ENCODE measurements around the gene MUC6. TPM values are rescaled to one million over a fixed set of nuclear protein-coding genes. Genes with fewer than 3 reads are reported as not detected.
A peak's percentile ranks its signal among the peaks of the same experiment; 100 is the strongest.

Gene MUC6
- total RNA-seq, 5 donors from 2014 or later (not counting 1 experiment from before 2014, with no cell fraction given), result 0.09 to 0.30 (median 0.23) TPM; not detected in 2

DNA sequence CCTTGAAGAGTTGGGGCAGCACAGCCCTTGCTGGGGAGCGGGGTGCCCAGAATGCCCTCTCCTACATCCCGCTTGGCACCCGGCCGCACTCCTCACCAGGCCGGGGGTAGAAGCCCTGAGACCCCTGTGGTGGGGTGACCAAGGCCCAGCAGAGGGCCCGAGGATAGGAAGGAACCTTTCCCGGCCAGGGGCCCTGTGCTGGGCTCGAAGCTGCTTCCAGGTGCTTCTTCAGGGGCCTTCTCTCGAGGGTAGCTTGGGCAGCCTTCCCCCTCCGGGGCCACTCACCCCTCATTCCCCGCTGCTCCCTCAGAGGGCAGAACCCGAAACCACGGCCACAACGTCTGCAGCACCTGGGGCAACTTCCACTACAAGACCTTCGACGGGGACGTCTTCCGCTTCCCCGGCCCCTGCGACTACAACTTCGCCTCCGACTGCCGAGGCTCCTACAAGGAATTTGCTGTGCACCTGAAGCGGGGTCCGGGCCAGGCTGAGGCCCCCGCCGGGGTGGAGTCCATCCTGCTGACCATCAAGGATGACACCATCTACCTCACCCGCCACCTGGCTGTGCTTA, 38.9 kb upstream of the MUC6 start:
- Mint-ChIP-seq H3K9me3 (no peaks in the 10 kb centered on the region), H3K4me3 (no peak overlapping the region), H3K27ac (no peak overlapping the region), H3K36me3 (no peaks in the 10 kb centered on the region), H3K4me1 (no peaks in the 10 kb centered on the region), H3K27me3 (peaks cover 4 to 5% of the 10 kb centered on the region in 2 donors)
- H3K9me3 ChIP-seq, result no peaks in the 10 kb centered on the region
- peak in 1 of 35 experiments; percentile 9 for DNase-seq
- H3K27ac ChIP-seq (ENCODE audit: low read length), result no peak overlapping the region
- POLR2A ChIA-PET, result no interaction called here
- no peaks in the 10 kb centered on the region for H3K4me1 ChIP-seq (ENCODE audit: control insufficient read depth in 1 of 2, extremely low read depth in 1 of 2, insufficient read depth in 2 of 2, low read length in 2 of 2)
- ATAC-seq (replicated peaks in 1 of 4), result no peak
- WGBS (ENCODE audit: insufficient coverage), result 89% methylated on average over 23 of the region's 28 CpGs
- H3K27me3 ChIP-seq (replicated peaks in 1 of 2; ENCODE audit: control insufficient read depth in 2 of 2, extremely low read depth in 1 of 2, insufficient read depth in 2 of 2, low read length in 1 of 2), result peaks cover 0 to 47% of the 10 kb centered on the region in 2 experiments
- CTCF ChIA-PET, result no interaction called here
- H3K36me3 ChIP-seq (ENCODE audit: control insufficient read depth in 2 of 2, extremely low read depth in 1 of 2, insufficient read depth in 1 of 2, low read length in 1 of 2), result no peaks in the 10 kb centered on the region
- H3K4me3 ChIP-seq (ENCODE audit: control insufficient read depth in 1 of 2, extremely low read depth in 1 of 2, low read length in 1 of 2), result no peak overlapping the region

DNA sequence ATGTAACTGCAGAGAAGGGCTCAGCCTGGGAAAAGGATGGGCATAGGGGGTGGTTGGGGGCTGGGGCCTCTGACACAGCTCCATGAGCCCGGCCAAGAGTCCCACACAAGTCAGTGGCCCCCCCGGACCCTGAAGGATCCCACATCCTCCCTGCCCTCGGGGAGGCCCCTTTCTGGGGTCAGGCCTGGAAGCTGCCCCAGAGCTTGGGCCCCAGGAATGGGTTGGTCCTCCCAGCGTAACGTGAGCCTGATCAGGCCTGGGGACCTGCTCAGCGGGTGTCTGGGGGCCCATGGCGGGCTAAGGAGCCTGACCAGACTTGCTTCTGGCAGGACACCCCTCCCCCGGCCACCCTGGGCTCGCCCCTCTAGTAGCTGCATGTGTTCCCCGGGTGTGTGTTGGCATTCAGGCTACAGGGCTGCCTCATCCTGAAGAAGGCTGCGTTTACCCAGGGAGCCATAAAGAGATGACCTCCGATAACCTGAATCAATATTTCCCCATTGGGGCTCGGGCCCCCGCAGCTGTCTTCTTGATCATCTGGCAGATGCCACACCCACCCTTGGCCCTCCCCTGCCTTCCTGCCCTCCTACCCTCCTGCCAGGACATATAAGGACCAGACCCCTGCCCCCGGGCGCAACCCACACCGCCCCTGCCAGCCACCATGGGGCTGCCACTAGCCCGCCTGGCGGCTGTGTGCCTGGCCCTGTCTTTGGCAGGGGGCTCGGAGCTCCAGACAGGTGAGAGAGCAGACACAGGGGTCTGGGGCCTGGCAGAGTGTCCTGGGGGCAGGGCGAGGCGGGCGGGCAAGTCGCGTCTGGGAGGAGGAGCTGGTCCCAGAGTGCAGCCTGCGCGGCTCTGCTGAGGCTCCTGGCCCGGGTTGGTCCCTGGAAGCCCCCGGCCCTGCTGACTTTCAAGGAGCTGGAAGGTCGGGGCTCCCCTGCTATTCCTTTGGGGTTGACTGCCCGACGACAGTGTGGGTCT, 38.0 kb upstream of the MUC6 start, which contains the start of gene MUC2:
MUC2 (plus strand) TSS at position 631 of the 978 bp plus-strand sequence.
- Histone ChIP-seq H3K36me3 (ENCODE audit: control insufficient read depth in 2 of 2, extremely low read depth in 1 of 2, insufficient read depth in 1 of 2, low read length in 1 of 2) (no peaks in the 10 kb centered on the region), H3K27me3 (replicated peaks in 1 of 2; ENCODE audit: control insufficient read depth in 2 of 2, extremely low read depth in 1 of 2, insufficient read depth in 2 of 2, low read length in 1 of 2) (peaks cover 0 to 48% of the 10 kb centered on the region in 2 experiments), H3K9me3 (no peaks in the 10 kb centered on the region), H3K4me1 (ENCODE audit: control insufficient read depth in 1 of 2, extremely low read depth in 1 of 2, insufficient read depth in 2 of 2, low read length in 2 of 2) (no peaks in the 10 kb centered on the region), H3K4me3 (ENCODE audit: control insufficient read depth in 1 of 2, extremely low read depth in 1 of 2, low read length in 1 of 2) (no peak within 1 kb of the TSS), H3K27ac (ENCODE audit: low read length) (no peak within 1 kb of the TSS)
- DNase-seq (peak in 1 of 35 experiments; percentile 11), ATAC-seq (replicated peaks in 1 of 4) (no peak)
- Mint-ChIP-seq H3K4me1 (no peaks in the 10 kb centered on the region), H3K4me3 (no peak within 1 kb of the TSS), H3K27me3 (peaks cover 8 to 11% of the 10 kb centered on the region in 2 donors), H3K9me3 (no peaks in the 10 kb centered on the region), H3K27ac (no peak within 1 kb of the TSS), H3K36me3 (no peaks in the 10 kb centered on the region)
- POLR2A ChIA-PET, result no interaction called here
- CTCF ChIA-PET, result no interaction called here
- 70% methylated on average over 31 of the region's 32 CpGs for WGBS (ENCODE audit: insufficient coverage)

DNA sequence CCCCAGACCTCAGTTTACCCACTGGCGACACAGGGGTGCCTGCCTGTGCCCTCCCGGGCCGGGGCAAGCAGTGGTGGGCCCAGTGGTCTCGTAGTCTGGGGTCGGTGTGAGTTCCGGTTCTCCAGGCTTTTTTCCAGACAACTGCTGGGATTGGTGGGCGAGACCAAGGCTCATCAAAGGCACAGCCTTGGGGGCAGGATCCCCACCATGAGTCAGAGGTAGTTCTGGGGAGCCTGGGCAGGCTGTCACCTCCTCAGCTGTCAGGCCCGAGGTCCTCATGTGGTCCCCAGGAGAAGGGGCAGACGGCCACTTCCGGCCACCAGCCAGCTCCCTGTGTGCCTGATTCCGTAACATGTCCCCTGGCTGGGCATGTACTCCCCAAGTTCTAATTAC, 37.3 kb upstream of the MUC6 start:
- Histone ChIP-seq H3K36me3 (ENCODE audit: control insufficient read depth in 2 of 2, extremely low read depth in 1 of 2, insufficient read depth in 1 of 2, low read length in 1 of 2) (no peaks in the 10 kb centered on the region), H3K27me3 (replicated peaks in 1 of 2; ENCODE audit: control insufficient read depth in 2 of 2, extremely low read depth in 1 of 2, insufficient read depth in 2 of 2, low read length in 1 of 2) (peaks cover 0 to 50% of the 10 kb centered on the region in 2 experiments), H3K4me3 (ENCODE audit: control insufficient read depth in 1 of 2, extremely low read depth in 1 of 2, low read length in 1 of 2) (no peak overlapping the region), H3K4me1 (ENCODE audit: control insufficient read depth in 1 of 2, extremely low read depth in 1 of 2, insufficient read depth in 2 of 2, low read length in 2 of 2) (no peaks in the 10 kb centered on the region), H3K9me3 (no peaks in the 10 kb centered on the region), H3K27ac (ENCODE audit: low read length) (no peak overlapping the region)
- no peak overlapping the region for H3K4me3 Mint-ChIP-seq
- POLR2A ChIA-PET, result no interaction called here
- no peak overlapping the region for H3K27ac Mint-ChIP-seq
- WGBS (ENCODE audit: insufficient coverage), result 77% methylated on average over 8 of the region's 11 CpGs
- H3K36me3 Mint-ChIP-seq, result no peaks in the 10 kb centered on the region
- no peaks in the 10 kb centered on the region for H3K4me1 Mint-ChIP-seq
- peaks cover 8 to 11% of the 10 kb centered on the region in 2 donors for H3K27me3 Mint-ChIP-seq
- no peaks in the 10 kb centered on the region for H3K9me3 Mint-ChIP-seq
- CTCF ChIA-PET, result no interaction called here
- no peak for DNase-seq
- no peak for ATAC-seq (replicated peaks in 1 of 4)

DNA sequence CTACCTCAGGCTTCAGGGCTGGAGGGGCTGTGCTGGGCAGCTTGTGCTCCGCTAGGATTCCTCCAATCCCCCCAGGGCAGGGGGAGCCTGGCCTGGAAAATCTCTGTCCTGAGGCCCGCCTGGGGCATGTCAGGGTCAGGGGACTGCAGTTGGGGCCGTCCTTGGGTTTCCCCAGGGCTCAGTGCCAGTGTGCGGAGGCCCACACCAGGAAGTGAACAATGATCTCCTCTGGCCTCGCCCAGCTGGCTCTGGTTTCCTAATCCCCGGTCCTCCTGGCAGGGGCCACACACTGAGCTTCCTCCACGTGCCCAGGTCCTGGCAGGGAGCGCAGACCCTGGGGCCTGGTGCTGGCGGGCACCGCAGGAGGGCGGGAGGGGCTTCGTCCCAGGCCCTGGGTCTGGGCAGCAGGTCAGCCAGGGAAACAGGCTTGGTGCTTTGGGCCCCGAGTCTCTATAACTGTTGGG, 36.8 kb upstream of the MUC6 start:
- ChIA-PET POLR2A (no interaction called here), CTCF (no interaction called here)
- Mint-ChIP-seq H3K27me3 (peaks cover 8 to 11% of the 10 kb centered on the region in 2 donors), H3K27ac (no peak overlapping the region), H3K4me3 (no peak overlapping the region), H3K9me3 (no peaks in the 10 kb centered on the region), H3K4me1 (no peaks in the 10 kb centered on the region), H3K36me3 (no peaks in the 10 kb centered on the region)
- Histone ChIP-seq H3K4me3 (ENCODE audit: control insufficient read depth in 1 of 2, extremely low read depth in 1 of 2, low read length in 1 of 2) (no peak overlapping the region), H3K27me3 (replicated peaks in 1 of 2; ENCODE audit: control insufficient read depth in 2 of 2, extremely low read depth in 1 of 2, insufficient read depth in 2 of 2, low read length in 1 of 2) (peaks cover 0 to 50% of the 10 kb centered on the region in 2 experiments), H3K36me3 (ENCODE audit: control insufficient read depth in 2 of 2, extremely low read depth in 1 of 2, insufficient read depth in 1 of 2, low read length in 1 of 2) (no peaks in the 10 kb centered on the region), H3K27ac (ENCODE audit: low read length) (no peak overlapping the region), H3K9me3 (no peaks in the 10 kb centered on the region), H3K4me1 (ENCODE audit: control insufficient read depth in 1 of 2, extremely low read depth in 1 of 2, insufficient read depth in 2 of 2, low read length in 2 of 2) (no peaks in the 10 kb centered on the region)
- no peak for DNase-seq
- WGBS (ENCODE audit: insufficient coverage), result 49% methylated on average over 13 of the region's 13 CpGs
- no peak for ATAC-seq (replicated peaks in 1 of 4)

DNA sequence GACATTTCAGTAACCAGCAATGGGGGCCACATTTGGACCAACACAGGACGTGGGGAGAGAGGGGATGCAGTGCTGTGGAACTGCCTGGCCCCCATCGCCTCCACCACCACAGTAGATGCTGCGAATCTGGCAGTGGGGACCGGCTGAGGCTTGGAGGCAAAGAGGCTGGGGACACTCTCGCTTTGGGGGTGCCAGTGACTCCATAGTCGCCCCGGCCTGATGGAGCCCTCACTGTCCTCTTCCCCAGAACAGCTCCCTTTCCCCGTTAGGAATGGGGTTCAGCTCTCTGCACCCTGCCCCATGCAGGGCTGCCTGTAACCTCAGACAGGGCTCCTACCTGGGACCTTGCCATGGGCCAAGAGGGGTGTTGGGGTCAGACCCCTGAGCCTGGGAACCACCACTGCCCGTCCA, 36.3 kb upstream of the MUC6 start:
- no peaks in the 10 kb centered on the region for H3K4me1 ChIP-seq (ENCODE audit: control insufficient read depth in 1 of 2, extremely low read depth in 1 of 2, insufficient read depth in 2 of 2, low read length in 2 of 2)
- no peak overlapping the region for H3K27ac ChIP-seq (ENCODE audit: low read length)
- ChIA-PET POLR2A (no interaction called here), CTCF (no interaction called here)
- peaks cover 0 to 50% of the 10 kb centered on the region in 2 experiments for H3K27me3 ChIP-seq (replicated peaks in 1 of 2; ENCODE audit: control insufficient read depth in 2 of 2, extremely low read depth in 1 of 2, insufficient read depth in 2 of 2, low read length in 1 of 2)
- no peak for DNase-seq
- Mint-ChIP-seq H3K36me3 (no peaks in the 10 kb centered on the region), H3K4me1 (no peaks in the 10 kb centered on the region), H3K27ac (no peak overlapping the region), H3K9me3 (no peaks in the 10 kb centered on the region), H3K27me3 (peaks cover 8 to 15% of the 10 kb centered on the region in 2 donors), H3K4me3 (no peak overlapping the region)
- no peaks in the 10 kb centered on the region for H3K36me3 ChIP-seq (ENCODE audit: control insufficient read depth in 2 of 2, extremely low read depth in 1 of 2, insufficient read depth in 1 of 2, low read length in 1 of 2)
- H3K9me3 ChIP-seq, result no peaks in the 10 kb centered on the region
- WGBS (ENCODE audit: insufficient coverage), result 66% methylated on average over 7 of the region's 9 CpGs
- ATAC-seq (replicated peaks in 1 of 4), result no peak
- H3K4me3 ChIP-seq (ENCODE audit: control insufficient read depth in 1 of 2, extremely low read depth in 1 of 2, low read length in 1 of 2), result no peak overlapping the region

DNA sequence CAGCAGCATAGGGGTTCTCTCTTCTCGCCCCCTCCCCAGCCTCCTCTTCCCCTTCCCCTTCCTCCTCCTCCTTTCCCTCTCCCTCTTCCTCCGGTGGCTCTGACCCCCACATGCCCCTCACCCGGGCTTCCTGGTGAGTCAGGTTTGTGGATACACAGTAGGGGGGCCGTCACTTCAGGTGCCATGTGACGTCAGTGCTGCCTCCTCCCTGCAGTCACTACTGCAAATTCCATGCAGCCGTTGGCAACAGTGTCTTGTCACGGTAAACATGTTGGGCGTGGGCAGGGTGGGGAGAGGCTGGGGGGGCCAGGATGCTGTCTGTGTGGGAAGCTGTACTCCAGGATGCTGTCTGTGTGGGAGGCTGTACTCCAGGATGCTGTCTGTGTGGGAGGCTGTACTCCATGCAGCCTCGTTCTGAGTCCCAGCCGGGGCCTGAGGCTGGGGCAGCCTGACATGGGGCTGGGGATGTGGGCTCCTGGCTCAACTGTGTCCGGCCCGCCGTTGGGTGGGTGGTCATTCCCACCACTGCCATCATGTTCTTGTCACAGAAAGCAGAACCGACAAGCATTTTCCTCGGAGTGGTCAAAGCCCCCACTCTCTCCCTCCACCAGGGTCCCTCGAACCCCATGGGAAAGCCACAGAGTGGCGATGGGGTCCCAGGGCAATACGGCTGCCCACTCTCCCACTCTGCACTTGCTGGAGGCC, 35.8 kb upstream of the MUC6 start:
- no peaks in the 10 kb centered on the region for H3K36me3 Mint-ChIP-seq
- ATAC-seq (replicated peaks in 1 of 4) (no peak), DNase-seq (no peak)
- ChIA-PET POLR2A (no interaction called here), CTCF (no interaction called here)
- Histone ChIP-seq H3K36me3 (ENCODE audit: control insufficient read depth in 2 of 2, extremely low read depth in 1 of 2, insufficient read depth in 1 of 2, low read length in 1 of 2) (no peaks in the 10 kb centered on the region), H3K27ac (ENCODE audit: low read length) (no peak overlapping the region), H3K4me1 (ENCODE audit: control insufficient read depth in 1 of 2, extremely low read depth in 1 of 2, insufficient read depth in 2 of 2, low read length in 2 of 2) (no peaks in the 10 kb centered on the region), H3K9me3 (no peaks in the 10 kb centered on the region), H3K4me3 (ENCODE audit: control insufficient read depth in 1 of 2, extremely low read depth in 1 of 2, low read length in 1 of 2) (no peak overlapping the region), H3K27me3 (replicated peaks in 1 of 2; ENCODE audit: control insufficient read depth in 2 of 2, extremely low read depth in 1 of 2, insufficient read depth in 2 of 2, low read length in 1 of 2) (peaks cover 0 to 50% of the 10 kb centered on the region in 2 experiments)
- no peak overlapping the region for H3K27ac Mint-ChIP-seq
- H3K9me3 Mint-ChIP-seq, result no peaks in the 10 kb centered on the region
- WGBS (ENCODE audit: insufficient coverage), result 64% methylated on average over 6 of the region's 18 CpGs
- H3K27me3 Mint-ChIP-seq, result peaks cover 8 to 18% of the 10 kb centered on the region in 2 donors
- H3K4me1 Mint-ChIP-seq, result no peaks in the 10 kb centered on the region
- no peak overlapping the region for H3K4me3 Mint-ChIP-seq
